NCI-H128 (cell line): Measurements from ENCODE around the gene PTF1A.

Experiments used
- DNase-seq: peaks from one replicate; lab custom pipeline; 2025; ENCODE audit not compliant: unreplicated experiment; lab: John Stamatoyannopoulos, UW

Gene PTF1A

GRCh38 chr10:23186697-23187096, 5.4 kb upstream of the PTF1A start:
- no peak for DNase-seq

- DNase-seq = no peak
These were observed 5.0 kb upstream of the PTF1A start for GRCh38 chr10:23187155-23187554.

- no peak for DNase-seq
These were observed 3.1 kb upstream of the PTF1A start for GRCh38 chr10:23189024-23189423.

GRCh38 chr10:23190872-23191763, 994 bp upstream of the PTF1A start:
- no peak for DNase-seq

GRCh38 chr10:23192712-23193434, 761 bp downstream of the PTF1A start:
- no peak for DNase-seq

GRCh38 chr10:23193435-23194074, 1.4 kb downstream of the PTF1A start:
- DNase-seq = no peak

- no peak for DNase-seq
These were observed 2.4 kb downstream of the PTF1A start for GRCh38 chr10:23194471-23194965.

GRCh38 chr10:23194966-23195845, 3.1 kb downstream of the PTF1A start:
- DNase-seq = no peak

- no peak for DNase-seq
These were observed 3.9 kb downstream of the PTF1A start for GRCh38 chr10:23195846-23196600.

GRCh38 chr10:23196915-23197314, 4.8 kb downstream of the PTF1A start:
- DNase-seq = no peak

- DNase-seq = peak; percentile 33
These were observed 5.3 kb downstream of the PTF1A start for GRCh38 chr10:23197416-23197861.

- no peak for DNase-seq
These were observed 6.5 kb downstream of the PTF1A start for GRCh38 chr10:23198610-23198939.

- DNase-seq = no peak
These were observed 7.0 kb downstream of the PTF1A start for GRCh38 chr10:23198940-23199767.

- no peak for DNase-seq
These were observed 7.8 kb downstream of the PTF1A start for GRCh38 chr10:23199768-23200511.

GRCh38 chr10:23200586-23200985, 8.5 kb downstream of the PTF1A start:
- no peak for DNase-seq

GRCh38 chr10:23200997-23201652, 9.0 kb downstream of the PTF1A start:
- DNase-seq = no peak

- DNase-seq = no peak
These were observed 9.7 kb downstream of the PTF1A start for GRCh38 chr10:23201837-23202236.

GRCh38 chr10:23202779-23203178, 10.7 kb downstream of the PTF1A start:
- no peak for DNase-seq
